Trophoblast cell (in vitro differentiated cells and primary cell): ENCODE data around the gene CALHM1.
A peak's percentile ranks its signal among the peaks of the same experiment; 100 is the strongest.

Experiments
- DNase-seq, 2 donors: peaks; one replicate each; pipeline ENCODE4 v3.0.0-alpha.2; 2016
- H2AFZ ChIP-seq: 2 replicates; pipeline ENCODE4 v1.6.1; 2013; ENCODE audit warnings: low read length, moderate library complexity, mild to moderate bottlenecking; ENCODE audit not compliant: insufficient read depth, poor library complexity
- H2AK5ac ChIP-seq: 2 replicates; pipeline ENCODE4 v1.6.1; 2013; ENCODE audit warnings: mild to moderate bottlenecking, low read length
- H2BK120ac ChIP-seq: 2 replicates; pipeline ENCODE4 v1.6.1; 2013; ENCODE audit warnings: low read length, mild to moderate bottlenecking, moderate library complexity; ENCODE audit not compliant: insufficient read depth, poor library complexity
- H2BK12ac ChIP-seq: 2 replicates; pipeline ENCODE4 v1.6.1; 2013; ENCODE audit warnings: mild to moderate bottlenecking, low read length, moderate library complexity
- H2BK5ac ChIP-seq: 2 replicates; pipeline ENCODE4 v1.6.1; 2013; ENCODE audit warnings: low read length, low read depth, moderate library complexity, mild to moderate bottlenecking; ENCODE audit not compliant: poor library complexity
- H3K14ac ChIP-seq: 2 replicates; pipeline ENCODE4 v1.6.1; 2013; ENCODE audit warnings: mild to moderate bottlenecking, low read length
- H3K18ac ChIP-seq: 2 replicates; pipeline ENCODE4 v1.6.1; 2013; ENCODE audit warnings: mild to moderate bottlenecking, low read length
- H3K23ac ChIP-seq: 2 replicates; pipeline ENCODE4 v1.6.1; 2013; ENCODE audit warnings: low read length
- H3K27ac ChIP-seq: 2 replicates; pipeline ENCODE4 v1.5.1; 2013; ENCODE audit warnings: low read depth, mild to moderate bottlenecking, inconsistent platforms, low read length, moderate library complexity
- H3K27me3 ChIP-seq: 2 replicates; pipeline ENCODE4 v1.6.1; 2013; ENCODE audit warnings: inconsistent platforms, mild to moderate bottlenecking, low read length, moderate library complexity; ENCODE audit not compliant: insufficient read depth
- H3K36me3 ChIP-seq, 2 experiments: 1 replicate in 1 of 2; 2 replicates in 1 of 2; pipeline ENCODE4 v1.6.1; 2013; ENCODE audit warnings: low read length in 2 of 2, mild to moderate bottlenecking in 2 of 2, moderate library complexity in 1 of 2; ENCODE audit not compliant: insufficient read depth in 2 of 2, control insufficient read depth in 1 of 2
- H3K4ac ChIP-seq: 2 replicates; pipeline ENCODE4 v1.6.1; 2013; ENCODE audit warnings: low read depth, mild to moderate bottlenecking, low read length, moderate library complexity
- H3K4me1 ChIP-seq, 2 experiments: 1 replicate in 1 of 2; 2 replicates in 1 of 2; pipeline ENCODE4 v1.6.1; 2013; ENCODE audit warnings: low read length in 2 of 2, mild to moderate bottlenecking in 2 of 2, moderate library complexity in 1 of 2; ENCODE audit not compliant: insufficient read depth in 2 of 2, control insufficient read depth in 1 of 2
- H3K4me2 ChIP-seq: 2 replicates; pipeline ENCODE4 v1.6.1; 2013; ENCODE audit warnings: inconsistent platforms, mild to moderate bottlenecking, low read length, moderate library complexity
- H3K4me3 ChIP-seq: 2 replicates; pipeline ENCODE4 v1.5.1; 2013; ENCODE audit warnings: mild to moderate bottlenecking, low read depth, low read length, inconsistent platforms
- H3K79me1 ChIP-seq: one replicate; pipeline ENCODE4 v1.6.1; 2013; ENCODE audit warnings: low read length
- H3K79me2 ChIP-seq: 2 replicates; pipeline ENCODE4 v1.6.1; 2013; ENCODE audit warnings: low read length, mild to moderate bottlenecking; ENCODE audit not compliant: control insufficient read depth, insufficient read depth, poor library complexity
- H3K9ac ChIP-seq: 2 replicates; pipeline ENCODE4 v1.6.1; 2013; ENCODE audit warnings: mild to moderate bottlenecking, low read length
- H3K9me3 ChIP-seq: 2 replicates; pipeline ENCODE4 v1.6.1; 2013; ENCODE audit warnings: low read depth, mild to moderate bottlenecking, control low read depth, inconsistent platforms, low read length; ENCODE audit not compliant: insufficient read depth
- H4K12ac ChIP-seq: 2 replicates; pipeline ENCODE4 v1.6.1; 2013; ENCODE audit warnings: low read depth, mild to moderate bottlenecking, low read length, moderate library complexity
- H4K8ac ChIP-seq: 2 replicates; pipeline ENCODE4 v1.6.1; 2013; ENCODE audit warnings: low read depth, mild to moderate bottlenecking, low read length, moderate library complexity
- H4K91ac ChIP-seq: one replicate; pipeline ENCODE4 v1.6.1; 2013; ENCODE audit warnings: low read depth, mild to moderate bottlenecking, low read length, moderate library complexity
- WGBS: extraction: QIAGEN DNeasy Blood & Tissue Kit; methylation state at CpG from one replicate; pipeline ENCODE4 v1.1.7; 2013; ENCODE audit warnings: missing lambda C conversion rate; ENCODE audit not compliant: insufficient read length, insufficient coverage; ENCODE audit errors: extremely low coverage; 5-methylcytosine and 5-hydroxymethylcytosine counted together

CALHM1 gene

DNA sequence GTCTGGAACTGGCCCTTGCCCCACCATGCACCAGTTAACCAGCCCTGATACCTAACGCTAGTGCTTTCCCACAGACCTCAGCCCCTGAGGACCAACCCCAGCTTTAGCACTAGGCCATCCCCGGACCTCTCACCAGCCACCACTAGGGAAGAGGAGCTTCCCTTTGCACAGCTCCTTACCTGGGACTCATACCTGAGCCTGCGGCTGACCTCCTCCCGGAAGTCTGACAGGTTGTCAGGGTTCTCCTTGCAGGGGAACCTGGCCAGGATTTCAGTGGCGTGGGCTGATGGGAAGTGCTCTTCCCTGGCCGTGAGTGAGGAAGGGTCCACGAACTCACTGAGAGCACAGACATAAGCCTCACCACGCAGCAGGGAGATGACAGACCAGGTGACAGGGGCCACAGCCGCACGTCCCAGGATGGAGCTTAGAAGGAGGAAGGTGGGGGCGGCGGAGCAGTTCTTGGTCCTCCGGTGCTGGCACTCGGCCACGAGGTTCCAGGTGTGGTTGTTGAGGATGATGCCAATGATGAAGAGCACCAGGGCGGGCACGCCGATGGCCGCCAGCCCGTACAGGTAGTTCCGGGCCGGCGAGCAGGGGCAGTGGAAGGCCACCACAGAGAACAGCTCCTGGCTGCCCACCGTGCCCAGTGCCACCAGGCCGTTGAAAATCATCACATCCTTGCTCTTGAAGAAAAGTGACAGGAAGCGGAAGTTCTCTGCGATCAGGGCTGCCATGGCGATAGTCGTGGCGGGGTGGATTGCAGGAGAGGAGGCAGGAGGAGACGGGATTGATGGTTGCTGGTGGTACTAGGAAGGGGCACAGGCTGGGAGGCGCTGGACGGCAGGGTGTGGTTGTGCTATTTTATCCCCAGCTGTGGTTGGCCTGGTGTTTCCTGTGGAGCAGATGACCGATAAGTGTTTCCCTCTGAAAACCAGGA is 9.2 kb downstream of the CALHM1 start:
- Histone ChIP-seq H3K18ac (no peak overlapping the region), H2AK5ac (no peak overlapping the region), H3K4me3 (no peak overlapping the region), H3K27me3 (no peaks in the 10 kb centered on the region), H3K79me2 (no peaks in the 10 kb centered on the region), H3K36me3 (peaks cover 28 to 40% of the 10 kb centered on the region in 2 experiments), H3K14ac (no peak overlapping the region), H2BK120ac (no peak overlapping the region), H3K79me1 (peaks cover 5% of the 10 kb centered on the region), H3K9ac (no peak overlapping the region), H2AFZ (no peak overlapping the region), H2BK12ac (no peak overlapping the region), H4K91ac (no peak overlapping the region), H3K23ac (no peak overlapping the region), H3K9me3 (peaks cover 2% of the 10 kb centered on the region), H3K4me2 (no peak overlapping the region), H3K4me1 (peaks cover 10 to 11% of the 10 kb centered on the region in 2 experiments), H4K12ac (no peak overlapping the region), H3K27ac (no peak overlapping the region), H2BK5ac (no peak overlapping the region), H3K4ac (no peak overlapping the region), H4K8ac (no peak overlapping the region)
- WGBS = no CpG with 5 or more reads among the region's 34 CpGs
- DNase-seq = no peak

DNA sequence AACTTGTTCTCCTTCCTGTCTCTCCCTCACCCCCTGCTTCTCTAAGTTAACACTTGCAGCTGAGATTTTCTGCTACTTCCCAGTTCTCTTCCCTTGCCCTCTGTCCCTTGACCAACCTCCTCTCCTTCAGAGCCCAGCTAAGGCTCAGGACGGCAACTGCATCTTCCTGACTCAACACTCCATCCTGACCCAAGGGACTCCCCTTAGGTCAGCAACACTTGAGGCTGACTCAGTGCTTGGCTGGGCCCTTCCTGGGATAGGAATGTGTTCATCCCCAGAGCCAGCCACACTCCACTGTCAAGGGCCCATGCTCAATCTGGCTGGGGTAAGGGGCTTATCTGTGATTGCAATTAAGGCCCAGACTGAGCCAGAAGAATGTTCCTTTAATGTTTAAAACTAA is 10.0 kb downstream of the CALHM1 start:
- Histone ChIP-seq H3K4ac (no peak overlapping the region), H4K12ac (no peak overlapping the region), H2BK12ac (no peak overlapping the region), H3K9ac (no peak overlapping the region), H3K27me3 (no peaks in the 10 kb centered on the region), H2AK5ac (no peak overlapping the region), H3K4me2 (no peak overlapping the region), H3K79me1 (peaks cover 5% of the 10 kb centered on the region), H2BK5ac (no peak overlapping the region), H3K36me3 (peaks cover 36 to 48% of the 10 kb centered on the region in 2 experiments), H3K4me3 (no peak overlapping the region), H3K9me3 (peaks cover 2% of the 10 kb centered on the region), H3K14ac (no peak overlapping the region), H2BK120ac (no peak overlapping the region), H3K18ac (no peak overlapping the region), H2AFZ (no peak overlapping the region), H3K27ac (no peak overlapping the region), H3K4me1 (peaks cover 10 to 11% of the 10 kb centered on the region in 2 experiments), H4K91ac (no peak overlapping the region), H3K23ac (no peak overlapping the region), H4K8ac (no peak overlapping the region), H3K79me2 (no peaks in the 10 kb centered on the region)
- DNase-seq = peak in 1 of 2 donors; percentile 42
- no CpG with 5 or more reads among the region's 1 CpG for WGBS

DNA sequence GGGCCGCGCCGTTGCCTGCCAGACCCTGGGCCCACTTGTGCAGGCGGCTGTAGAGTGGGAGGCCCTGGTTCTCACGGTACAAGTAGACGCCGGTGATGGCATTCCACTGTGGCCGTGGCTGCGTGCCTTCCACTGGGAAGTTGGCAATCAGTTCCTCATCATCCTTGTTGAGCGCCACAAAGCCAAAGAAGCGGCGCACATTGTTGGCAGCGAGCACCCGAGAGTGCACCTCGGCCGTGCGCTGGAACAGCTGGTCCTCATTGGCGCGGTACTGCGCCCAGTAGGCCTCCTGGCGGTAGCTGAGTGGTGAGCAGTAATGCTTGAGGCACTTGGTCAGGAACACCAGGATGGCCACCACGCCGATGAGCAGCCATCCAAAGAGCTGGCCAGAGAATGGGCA is 11.5 kb downstream of the CALHM1 start:
- Histone ChIP-seq H2AFZ (no peak overlapping the region), H3K79me2 (no peaks in the 10 kb centered on the region), H2AK5ac (no peak overlapping the region), H3K27ac (no peak overlapping the region), H3K4ac (no peak overlapping the region), H4K8ac (no peak overlapping the region), H4K12ac (no peak overlapping the region), H3K4me3 (no peak overlapping the region), H3K4me2 (no peak overlapping the region), H3K9me3 (peaks cover 2% of the 10 kb centered on the region), H3K79me1 (peaks cover 5% of the 10 kb centered on the region), H2BK120ac (no peak overlapping the region), H4K91ac (no peak overlapping the region), H3K27me3 (no peaks in the 10 kb centered on the region), H3K18ac (no peak overlapping the region), H3K23ac (no peak overlapping the region), H3K4me1 (peaks cover 6% of the 10 kb centered on the region in 2 experiments), H3K36me3 (peaks cover 49 to 63% of the 10 kb centered on the region in 2 experiments), H2BK12ac (no peak overlapping the region), H3K14ac (no peak overlapping the region), H2BK5ac (no peak overlapping the region), H3K9ac (no peak overlapping the region)
- no CpG with 5 or more reads among the region's 23 CpGs for WGBS
- no peak for DNase-seq

DNA sequence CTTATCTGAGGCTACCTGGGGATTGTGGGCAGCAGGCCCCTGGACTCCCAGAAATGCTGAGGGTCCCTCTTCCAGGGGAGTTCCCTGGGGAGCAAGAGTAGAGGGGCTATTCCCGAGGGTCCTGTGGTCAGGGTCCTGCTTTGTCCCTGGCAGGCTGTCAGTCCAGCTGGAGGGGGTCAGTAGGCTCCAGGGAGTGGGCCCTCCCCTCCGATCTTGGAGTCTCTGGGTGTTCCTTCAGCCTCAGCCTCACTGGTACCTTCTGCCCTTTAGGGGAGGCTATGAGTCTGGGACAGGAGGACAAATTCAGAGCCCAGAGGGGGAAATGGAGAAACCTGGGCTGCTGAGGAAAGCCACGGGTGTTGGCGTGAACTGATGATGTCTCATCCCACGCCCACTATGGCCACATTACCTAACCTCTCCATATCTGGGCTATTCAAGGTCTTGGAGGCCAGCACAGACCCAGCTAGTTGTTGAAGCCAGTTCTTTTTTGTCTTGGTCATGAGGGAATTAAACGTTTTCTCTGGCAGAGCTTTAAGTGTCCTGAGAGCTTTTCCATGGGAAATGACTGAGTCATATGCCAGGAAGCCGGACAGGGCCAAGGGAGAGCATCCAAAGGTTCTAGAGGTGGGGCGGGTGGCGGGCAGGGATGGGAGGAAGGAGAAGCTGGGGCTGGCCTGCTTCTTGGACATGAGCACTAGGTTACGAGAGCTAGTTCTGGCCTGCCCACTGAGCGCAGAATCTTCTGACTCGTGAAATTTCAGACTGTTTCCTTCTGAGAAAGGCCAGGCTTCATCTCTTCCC is 12.7 kb downstream of the CALHM1 start:
- Histone ChIP-seq H4K8ac (no peak overlapping the region), H4K91ac (no peak overlapping the region), H3K14ac (no peak overlapping the region), H3K9ac (no peak overlapping the region), H3K27me3 (no peaks in the 10 kb centered on the region), H3K27ac (no peak overlapping the region), H3K9me3 (peaks cover 2% of the 10 kb centered on the region), H2AFZ (no peak overlapping the region), H3K4me1 (no peaks in the 10 kb centered on the region), H3K18ac (no peak overlapping the region), H2BK12ac (no peak overlapping the region), H3K36me3 (peaks cover 60 to 74% of the 10 kb centered on the region in 2 experiments), H2BK5ac (no peak overlapping the region), H3K4ac (no peak overlapping the region), H4K12ac (no peak overlapping the region), H3K79me2 (no peaks in the 10 kb centered on the region), H3K4me2 (no peak overlapping the region), H3K79me1 (no peaks in the 10 kb centered on the region), H2AK5ac (no peak overlapping the region), H2BK120ac (no peak overlapping the region), H3K4me3 (no peak overlapping the region), H3K23ac (no peak overlapping the region)
- WGBS = no CpG with 5 or more reads among the region's 12 CpGs
- DNase-seq = no peak
